SIG-M5 treated with dmso at 0.1 percent for 504 hours (cell line): Measurements from ENCODE around the gene TMEM182.

Experiments used
- DNase-seq: peaks from one replicate; lab custom pipeline; 2025; ENCODE audit not compliant: unreplicated experiment; lab: John Stamatoyannopoulos, UW

TMEM182 gene

GRCh38 chr2:102850888-102851287 lies 89.1 kb downstream of the TMEM182 start:
- DNase-seq, result no peak

DNA sequence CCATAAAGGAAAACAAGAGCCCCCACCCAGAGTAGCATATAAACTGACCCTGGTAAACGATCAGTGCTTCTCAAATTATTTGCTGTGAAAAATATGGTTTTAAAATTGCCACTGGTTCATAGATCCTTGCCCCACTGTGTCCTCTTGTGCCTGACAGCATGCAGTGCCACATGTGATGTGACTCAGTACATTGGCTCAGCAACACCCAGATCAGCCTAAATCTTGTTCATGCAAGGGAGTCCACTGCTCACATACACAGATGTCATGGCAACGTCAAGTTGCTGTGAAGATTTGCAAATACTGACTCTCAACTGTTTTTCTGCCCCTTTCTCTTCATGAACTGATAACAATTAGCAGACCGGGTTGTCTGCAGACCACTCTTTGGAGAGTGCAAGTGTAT lies 91.0 kb downstream of the TMEM182 start:
- DNase-seq, result no peak
